HG02798 (cell line): ENCODE measurements around the gene PTPN14.
"Not testable (repeated sequence)": the region's sequence is repeated elsewhere in the genome, so short reads cannot be mapped to it uniquely, and the experiment has no call there.

Experiments
- ATAC-seq: cut with Tn5 transposase; IDR thresholded peaks from one replicate; pipeline ENCODE4 v1.9.1; 2021; ENCODE audit warnings: mild to moderate bottlenecking; ENCODE audit not compliant: unreplicated experiment, poor library complexity

PTPN14 gene

GRCh38 chr1:214416417-214416816, 135.0 kb downstream of the PTPN14 start:
- no peak for ATAC-seq

GRCh38 chr1:214415131-214415530, 136.3 kb downstream of the PTPN14 start:
- ATAC-seq: no peak

GRCh38 chr1:214414691-214415090, 136.7 kb downstream of the PTPN14 start:
- no peak for ATAC-seq

GRCh38 chr1:214413315-214413714, 138.1 kb downstream of the PTPN14 start:
- no peak for ATAC-seq

- ATAC-seq: no peak
Observed at GRCh38 chr1:214404571-214405213, 146.7 kb downstream of the PTPN14 start.

GRCh38 chr1:214404154-214404553, 147.2 kb downstream of the PTPN14 start:
- no peak for ATAC-seq

GRCh38 chr1:214403431-214403830, 148.0 kb downstream of the PTPN14 start:
- ATAC-seq: no peak

- no peak for ATAC-seq
Observed at GRCh38 chr1:214402613-214403083, 148.8 kb downstream of the PTPN14 start.

- ATAC-seq: no peak
Observed at GRCh38 chr1:214401666-214402065, 149.7 kb downstream of the PTPN14 start.

- ATAC-seq: no peak
Observed at GRCh38 chr1:214400131-214400530, 151.3 kb downstream of the PTPN14 start.

- no peak for ATAC-seq
Observed at GRCh38 chr1:214398490-214398889, 152.9 kb downstream of the PTPN14 start.

GRCh38 chr1:214397497-214397896, 153.9 kb downstream of the PTPN14 start:
- no peak for ATAC-seq

GRCh38 chr1:214396330-214396729, 155.1 kb downstream of the PTPN14 start:
- ATAC-seq: no peak

GRCh38 chr1:214394569-214394968, 156.8 kb downstream of the PTPN14 start:
- not testable (repeated sequence) for ATAC-seq

- ATAC-seq: no peak
Observed at GRCh38 chr1:214393086-214393485, 158.3 kb downstream of the PTPN14 start.

GRCh38 chr1:214391873-214392645, 159.3 kb downstream of the PTPN14 start:
- no peak for ATAC-seq

- no peak for ATAC-seq
Observed at GRCh38 chr1:214389734-214390133, 161.7 kb downstream of the PTPN14 start.

GRCh38 chr1:214386747-214387146, 164.7 kb downstream of the PTPN14 start:
- ATAC-seq: no peak

- ATAC-seq: no peak
Observed at GRCh38 chr1:214386333-214386732, 165.1 kb downstream of the PTPN14 start.

GRCh38 chr1:214385428-214385827, 166.0 kb downstream of the PTPN14 start:
- no peak for ATAC-seq

GRCh38 chr1:214384373-214385079, 166.9 kb downstream of the PTPN14 start:
- no peak for ATAC-seq
